ENCODE results near the gene BRIP1.
A peak's percentile ranks its signal among the peaks of the same experiment; 100 is the strongest.

Gene BRIP1

GRCh38 chr17:61656721-61657217, 206.6 kb downstream of the BRIP1 start:
- no peak for DNase-seq

- no peak for DNase-seq
Observed at GRCh38 chr17:61650749-61651148, 212.6 kb downstream of the BRIP1 start.

- DNase-seq: no peak
Observed at GRCh38 chr17:61648587-61648986, 214.7 kb downstream of the BRIP1 start.

- no peak for DNase-seq
Observed at GRCh38 chr17:61647047-61647446, 216.3 kb downstream of the BRIP1 start.

GRCh38 chr17:61646482-61646881, 216.8 kb downstream of the BRIP1 start:
- no peak for DNase-seq

- DNase-seq: no peak
Observed at GRCh38 chr17:61645920-61646319, 217.4 kb downstream of the BRIP1 start.

- no peak for DNase-seq
Observed at GRCh38 chr17:61644800-61645774, 218.2 kb downstream of the BRIP1 start.

- DNase-seq: no peak
Observed at GRCh38 chr17:61642768-61643167, 220.6 kb downstream of the BRIP1 start.

GRCh38 chr17:61641715-61642114, 221.6 kb downstream of the BRIP1 start:
- no peak for DNase-seq

- no peak for DNase-seq
Observed at GRCh38 chr17:61641084-61641483, 222.2 kb downstream of the BRIP1 start.

- DNase-seq: no peak
Observed at GRCh38 chr17:61639818-61640217, 223.5 kb downstream of the BRIP1 start.

- no peak for DNase-seq
Observed at GRCh38 chr17:61638087-61638486, 225.2 kb downstream of the BRIP1 start.

GRCh38 chr17:61635913-61636432, 227.4 kb downstream of the BRIP1 start:
- peak; percentile 21 for DNase-seq

- no peak for DNase-seq
Observed at GRCh38 chr17:61634942-61635538, 228.3 kb downstream of the BRIP1 start.

GRCh38 chr17:61634011-61634539, 229.3 kb downstream of the BRIP1 start:
- DNase-seq: no peak

GRCh38 chr17:61632826-61633225, 230.5 kb downstream of the BRIP1 start:
- no peak for DNase-seq

GRCh38 chr17:61631800-61632199, 231.5 kb downstream of the BRIP1 start:
- no peak for DNase-seq
